H9 (cell line): Measurements from ENCODE around the gene MOXD1. TPM values are rescaled to one million over a fixed set of nuclear protein-coding genes. Genes with fewer than 3 reads are reported as not detected.
A peak's percentile ranks its signal among the peaks of the same experiment; 100 is the strongest.

Source experiments
- DNase-seq: peaks from one replicate; pipeline ENCODE4 v3.0.0-alpha.2; 2017
- H2AFZ ChIP-seq: one replicate; pipeline ENCODE4 v1.6.1; 2013; ENCODE audit warnings: mild to moderate bottlenecking, low read length, control low read depth, moderate library complexity
- H2AK5ac ChIP-seq: 2 replicates; pipeline ENCODE4 v1.6.1; 2013; ENCODE audit warnings: low read length, control low read depth, mixed read lengths; ENCODE audit not compliant: insufficient read length
- H2BK120ac ChIP-seq: one replicate; pipeline ENCODE4 v1.6.1; 2013; ENCODE audit warnings: low read depth, mild to moderate bottlenecking, low read length, control low read depth, inconsistent platforms; ENCODE audit not compliant: poor library complexity, severe bottlenecking
- H2BK12ac ChIP-seq: 2 replicates; pipeline ENCODE4 v1.6.1; 2013; ENCODE audit warnings: low read length, control low read depth, mixed read lengths, low read depth; ENCODE audit not compliant: insufficient read length
- H2BK15ac ChIP-seq: 2 replicates; pipeline ENCODE4 v1.6.1; 2013; ENCODE audit warnings: low read depth, low read length, control low read depth
- H2BK20ac ChIP-seq: one replicate; pipeline ENCODE4 v1.6.1; 2013; ENCODE audit warnings: low read depth, mild to moderate bottlenecking, low read length, control low read depth, inconsistent platforms; ENCODE audit not compliant: poor library complexity, severe bottlenecking
- H2BK5ac ChIP-seq: 2 replicates; pipeline ENCODE4 v1.6.1; 2013; ENCODE audit warnings: low read length, control low read depth, mixed read lengths; ENCODE audit not compliant: insufficient read length
- H3K14ac ChIP-seq: 2 replicates; pipeline ENCODE4 v1.6.1; 2013; ENCODE audit warnings: low read length, control low read depth; ENCODE audit not compliant: insufficient read depth
- H3K18ac ChIP-seq: 2 replicates; pipeline ENCODE4 v1.6.1; 2013; ENCODE audit warnings: low read depth, mild to moderate bottlenecking, mixed read lengths, low read length, control low read depth; ENCODE audit not compliant: insufficient read length
- H3K23ac ChIP-seq: 2 replicates; pipeline ENCODE4 v1.6.1; 2013; ENCODE audit warnings: low read length, control low read depth, mixed read lengths, low read depth; ENCODE audit not compliant: insufficient read length
- H3K23me2 ChIP-seq: 2 replicates; pipeline ENCODE4 v1.6.1; 2013; ENCODE audit warnings: low read depth, mild to moderate bottlenecking, mixed read lengths, low read length, control low read depth; ENCODE audit not compliant: insufficient read length, poor library complexity, severe bottlenecking
- H3K27ac ChIP-seq: 2 replicates; pipeline ENCODE4 v1.5.1; 2013; ENCODE audit warnings: low read length, control low read depth, mixed read lengths, low read depth; ENCODE audit not compliant: insufficient read length
- H3K27me3 ChIP-seq: 2 replicates; pipeline ENCODE4 v1.6.1; 2013; ENCODE audit warnings: low read length, control low read depth, inconsistent platforms; ENCODE audit not compliant: insufficient read depth
- H3K4ac ChIP-seq: 2 replicates; pipeline ENCODE4 v1.6.1; 2013; ENCODE audit warnings: low read depth, mild to moderate bottlenecking, control low read depth, inconsistent platforms, low read length, moderate library complexity
- H3K4me1 ChIP-seq: 2 replicates; pipeline ENCODE4 v1.6.1; 2013; ENCODE audit warnings: low read length, control low read depth, inconsistent platforms; ENCODE audit not compliant: insufficient read depth
- H3K4me2 ChIP-seq: 2 replicates; pipeline ENCODE4 v1.6.1; 2013; ENCODE audit warnings: low read length, control low read depth, mixed read lengths; ENCODE audit not compliant: insufficient read length, insufficient read depth
- H3K56ac ChIP-seq: 2 replicates; pipeline ENCODE4 v1.6.1; 2013; ENCODE audit warnings: low read depth, mild to moderate bottlenecking, mixed read lengths, low read length, control low read depth; ENCODE audit not compliant: insufficient read length
- H3K79me1 ChIP-seq: 2 replicates; pipeline ENCODE4 v1.6.1; 2013; ENCODE audit warnings: low read depth, mild to moderate bottlenecking, moderate library complexity, low read length, control low read depth, inconsistent platforms; ENCODE audit not compliant: insufficient read depth, poor library complexity, severe bottlenecking
- H3K79me2 ChIP-seq: 2 replicates; pipeline ENCODE4 v1.6.1; 2013; ENCODE audit warnings: low read length, control low read depth, inconsistent platforms; ENCODE audit not compliant: insufficient read depth
- H3K9ac ChIP-seq: 2 replicates; pipeline ENCODE4 v1.6.1; 2013; ENCODE audit warnings: low read length, control low read depth, mixed read lengths; ENCODE audit not compliant: insufficient read length; ENCODE audit errors: extremely low read depth
- H3K9me3 ChIP-seq: one replicate; pipeline ENCODE4 v1.6.1; 2013; ENCODE audit warnings: low read depth, low read length, inconsistent platforms; ENCODE audit not compliant: control insufficient read depth
- H3T11ph ChIP-seq: one replicate; pipeline ENCODE4 v1.6.1; 2013; ENCODE audit warnings: mild to moderate bottlenecking, low read length, control low read depth, inconsistent platforms
- H4K20me1 ChIP-seq: one replicate; pipeline ENCODE4 v1.6.1; 2013; ENCODE audit not compliant: control insufficient read depth, insufficient read length, insufficient read depth
- H4K5ac ChIP-seq: 2 replicates; pipeline ENCODE4 v1.6.1; 2013; ENCODE audit warnings: low read depth, mild to moderate bottlenecking, mixed read lengths, low read length, control low read depth; ENCODE audit not compliant: insufficient read length
- H4K8ac ChIP-seq: replicated peaks from 2 replicates; pipeline ENCODE4 v1.6.1; 2013; ENCODE audit warnings: low read length, control low read depth, mixed read lengths, low read depth; ENCODE audit not compliant: insufficient read length
- H4K91ac ChIP-seq: 2 replicates; pipeline ENCODE4 v1.6.1; 2013; ENCODE audit warnings: low read depth, mild to moderate bottlenecking, moderate library complexity, mixed read lengths, low read length, control low read depth; ENCODE audit not compliant: insufficient read length
- H3K27ac Mint-ChIP-seq, 3 experiments: 2 replicates in 2 of 3; 3 replicates in 1 of 3; pipeline ENCODE4 v1.8.0; 2020 to 2021; ENCODE audit warnings: mixed read lengths in 3 of 3, mild to moderate bottlenecking in 1 of 3, moderate library complexity in 1 of 3
- H3K27me3 Mint-ChIP-seq: 2 replicates; pipeline ENCODE4 v1.8.0; 2021; ENCODE audit warnings: low read depth, mild to moderate bottlenecking, moderate library complexity, mixed read lengths
- H3K36me3 Mint-ChIP-seq, 3 experiments: 2 replicates in 2 of 3; 3 replicates in 1 of 3; pipeline ENCODE4 v1.8.0; 2020 to 2021; ENCODE audit warnings: low read depth in 3 of 3, mixed read lengths in 3 of 3; ENCODE audit not compliant: insufficient read depth in 1 of 3
- H3K4me1 Mint-ChIP-seq, 2 experiments: 2 replicates each; pipeline ENCODE4 v1.8.0; 2020; ENCODE audit warnings: mixed read lengths in 2 of 2
- H3K4me3 Mint-ChIP-seq, 2 experiments: 2 replicates in 1 of 2; 3 replicates in 1 of 2; pipeline ENCODE4 v1.8.0; 2020 to 2021; ENCODE audit warnings: mild to moderate bottlenecking in 2 of 2, mixed read lengths in 2 of 2, moderate library complexity in 1 of 2
- H3K9me3 Mint-ChIP-seq, 2 experiments: 2 replicates in 1 of 2; 3 replicates in 1 of 2; pipeline ENCODE4 v1.8.0; 2020; ENCODE audit warnings: mild to moderate bottlenecking in 2 of 2, mixed read lengths in 2 of 2, moderate library complexity in 1 of 2
- CTCF ChIP-seq: fragments of 200-600 bp; sonication (generic); conservative IDR thresholded peaks from 3 replicates; pipeline ENCODE4 v1.8.0; 2021; ENCODE audit warnings: antibody characterized with exemption, mild to moderate bottlenecking
- WGBS: extraction: QIAGEN DNeasy Blood & Tissue Kit; methylation state at CpG from one replicate; pipeline ENCODE4 v1.1.7; 2013; ENCODE audit warnings: missing lambda C conversion rate, low lambda C conversion rate, mixed read lengths; ENCODE audit not compliant: insufficient read length; ENCODE audit errors: extremely low coverage; 5-methylcytosine and 5-hydroxymethylcytosine counted together
- total RNA-seq: library from RNA; stranded (reverse); gene quantifications from 2 replicates; pipeline ENCODE4 v1.2.1, GENCODE V29; 2021

Gene MOXD1
- total RNA-seq, 1 experiment from 2014 or later = 2.3 TPM

- no CpG with 5 or more reads among the region's 7 CpGs for WGBS
- H3K27ac Mint-ChIP-seq = peak overlapping the region in 1 of 3 experiments; percentile 82; a peak in 1 of 7 replicates
- peaks cover 6 to 12% of the 10 kb centered on the region in 2 experiments for H3K9me3 Mint-ChIP-seq
Measured at GRCh38 chr6:132247381-132248159, 153.7 kb downstream of the MOXD1 start.

More at GRCh38 chr6:132247381-132248159, 153.7 kb downstream of the MOXD1 start:
- Histone ChIP-seq H3K4me2 (no peak overlapping the region), H3K9ac (no peak overlapping the region), H4K8ac (no peak overlapping the region), H3K9me3 (no peaks in the 10 kb centered on the region), H3K23me2 (no peaks in the 10 kb centered on the region), H3K56ac (no peak overlapping the region), H3K79me2 (no peaks in the 10 kb centered on the region), H3T11ph (no peak overlapping the region), H3K18ac (no peak overlapping the region), H4K5ac (no peak overlapping the region), H4K20me1 (no peaks in the 10 kb centered on the region), H3K27me3 (no peaks in the 10 kb centered on the region), H2BK12ac (no peak overlapping the region), H3K14ac (no peak overlapping the region), H3K27ac (no peak overlapping the region), H3K79me1 (no peaks in the 10 kb centered on the region), H3K23ac (no peak overlapping the region), H2BK15ac (no peak overlapping the region), H2BK120ac (no peak overlapping the region), H3K4me1 (no peaks in the 10 kb centered on the region), H2BK20ac (no peak overlapping the region), H2BK5ac (no peak overlapping the region), H2AFZ (no peak overlapping the region), H2AK5ac (no peak overlapping the region), H3K4ac (no peak overlapping the region), H4K91ac (no peak overlapping the region)
- H3K36me3 Mint-ChIP-seq = peaks cover 2 to 12% (median 11%) of the 10 kb centered on the region in 3 experiments; a peak in 5 of 7 replicates
- H3K4me3 Mint-ChIP-seq = no peak overlapping the region
- TF ChIP-seq CTCF = no peak; the same call in 1 of the 3 replicates
- peaks cover 3 to 5% of the 10 kb centered on the region in 2 experiments; a peak in 2 of 4 replicates for H3K4me1 Mint-ChIP-seq
- peaks cover 1% of the 10 kb centered on the region for H3K27me3 Mint-ChIP-seq
- no peak for DNase-seq
